ENCODE data around the gene OSCP1. TPM values are rescaled to one million over a fixed set of nuclear protein-coding genes. Genes with fewer than 3 reads are reported as not detected.

Gene OSCP1
- polyA plus RNA-seq, 1 donor (not counting 4 experiments of a cell fraction or from before 2014, with no cell fraction given) = 9.5 TPM

DNA sequence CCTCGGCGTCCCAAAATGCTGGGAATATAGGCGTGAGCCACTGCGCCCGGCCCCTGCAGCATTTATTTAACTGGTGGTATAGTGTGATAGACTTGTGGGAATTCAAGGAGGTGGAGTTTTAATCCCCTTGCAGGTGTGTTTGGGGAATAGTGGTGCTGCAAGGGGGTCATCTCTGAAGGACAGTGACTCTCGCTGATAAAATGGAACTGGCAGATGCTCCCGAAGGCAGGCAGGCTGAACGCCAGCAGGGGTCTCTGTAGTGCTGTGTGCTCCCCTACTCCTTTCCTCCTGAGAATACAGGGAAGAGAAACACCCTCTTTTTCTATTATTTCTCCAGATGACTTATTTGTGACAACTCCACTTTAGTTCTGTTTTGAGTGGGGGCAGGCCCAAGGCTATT is 4.0 kb downstream of the OSCP1 start:
- H3K9me3 ChIP-seq (ENCODE audit: control insufficient read depth, low read depth, low read length) = no peaks in the 10 kb centered on the region
- dilution Hi-C loops (cut with MboI; ENCODE audit: extremely low pct_ligation_motif_present, low sequenced_read_pairs) = no loop called here
- H3K79me2 ChIP-seq (ENCODE audit: control insufficient read depth, insufficient read depth, low read length) = no peaks in the 10 kb centered on the region
- FAIRE-seq = no peak
- H3K36me3 ChIP-seq (ENCODE audit: control insufficient read depth in 2 of 2, extremely low read depth in 1 of 2, insufficient read depth in 2 of 2, low read length in 2 of 2) = no peaks in the 10 kb centered on the region
- no peak overlapping the region for H2AFZ ChIP-seq (ENCODE audit: control insufficient read depth, low read length)
- H3K27ac ChIP-seq (ENCODE audit: control insufficient read depth, insufficient read depth, low read length) = no peak overlapping the region
- H3K27me3 ChIP-seq (ENCODE audit: control insufficient read depth, extremely low read depth, insufficient read depth, low read length) = no peaks in the 10 kb centered on the region
- H3K9me1 ChIP-seq (ENCODE audit: control insufficient read depth, extremely low read depth, insufficient read depth, low read length) = no peaks in the 10 kb centered on the region
- no peak overlapping the region for H3K4me2 ChIP-seq (ENCODE audit: control insufficient read depth, extremely low read depth, insufficient read depth, low read depth, low read length)
- no peak overlapping the region for H3K9ac ChIP-seq (ENCODE audit: control insufficient read depth, extremely low read depth, insufficient read depth, low read length)
- DNase-seq (ENCODE audit: low read depth, low spot score) = no peak
- TF ChIP-seq EZH2 (IDR thresholded peaks at IDR 0.05; ENCODE audit: low read length) = no peak
- TF ChIP-seq, protein P1, sequence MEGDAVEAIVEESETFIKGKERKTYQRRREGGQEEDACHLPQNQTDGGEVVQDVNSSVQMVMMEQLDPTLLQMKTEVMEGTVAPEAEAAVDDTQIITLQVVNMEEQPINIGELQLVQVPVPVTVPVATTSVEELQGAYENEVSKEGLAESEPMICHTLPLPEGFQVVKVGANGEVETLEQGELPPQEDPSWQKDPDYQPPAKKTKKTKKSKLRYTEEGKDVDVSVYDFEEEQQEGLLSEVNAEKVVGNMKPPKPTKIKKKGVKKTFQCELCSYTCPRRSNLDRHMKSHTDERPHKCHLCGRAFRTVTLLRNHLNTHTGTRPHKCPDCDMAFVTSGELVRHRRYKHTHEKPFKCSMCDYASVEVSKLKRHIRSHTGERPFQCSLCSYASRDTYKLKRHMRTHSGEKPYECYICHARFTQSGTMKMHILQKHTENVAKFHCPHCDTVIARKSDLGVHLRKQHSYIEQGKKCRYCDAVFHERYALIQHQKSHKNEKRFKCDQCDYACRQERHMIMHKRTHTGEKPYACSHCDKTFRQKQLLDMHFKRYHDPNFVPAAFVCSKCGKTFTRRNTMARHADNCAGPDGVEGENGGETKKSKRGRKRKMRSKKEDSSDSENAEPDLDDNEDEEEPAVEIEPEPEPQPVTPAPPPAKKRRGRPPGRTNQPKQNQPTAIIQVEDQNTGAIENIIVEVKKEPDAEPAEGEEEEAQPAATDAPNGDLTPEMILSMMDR (optimal IDR thresholded peaks at IDR 0.05 in 1 of 3, IDR thresholded peaks at IDR 0.05 in 1 of 3, conservative IDR thresholded peaks at IDR 0.05 in 1 of 3; ENCODE audit: extremely low read depth in 1 of 3, insufficient read depth in 2 of 3, low read length in 3 of 3) = peak in 2 of 3 experiments; percentile 4 to 29
- H3K4me3 ChIP-seq (ENCODE audit: control insufficient read depth in 2 of 3, extremely low read depth in 1 of 3, insufficient read depth in 2 of 3, low read depth in 1 of 3, low read length in 3 of 3) = no peak overlapping the region
- no peaks in the 10 kb centered on the region for H4K20me1 ChIP-seq (ENCODE audit: control insufficient read depth, extremely low read depth, insufficient read depth, low read length)
- H3K4me1 ChIP-seq (ENCODE audit: control insufficient read depth, extremely low read depth, insufficient read depth, low read length) = peaks cover 18% of the 10 kb centered on the region

DNA sequence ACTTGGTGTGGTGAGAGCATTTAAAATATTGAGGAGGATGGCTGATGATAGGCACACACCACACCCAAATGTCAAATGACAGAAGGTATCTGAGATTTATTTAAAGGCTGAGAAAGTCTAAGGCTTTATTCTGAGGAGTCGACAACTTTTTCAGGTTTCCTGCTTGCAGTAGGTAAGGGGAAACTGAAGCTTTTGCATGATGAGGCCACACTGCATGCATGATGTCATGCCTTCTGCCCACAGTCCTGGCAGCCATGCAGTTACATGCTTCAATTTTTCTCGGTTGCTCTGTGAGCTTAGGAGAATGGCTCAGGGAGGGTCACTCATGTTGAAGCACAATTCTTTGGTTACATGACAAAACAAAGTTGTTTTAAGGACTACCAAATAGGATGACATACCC is 7.0 kb downstream of the OSCP1 start:
- Histone ChIP-seq H3K27ac (ENCODE audit: control insufficient read depth, insufficient read depth, low read length) (no peak overlapping the region), H3K79me2 (ENCODE audit: control insufficient read depth, insufficient read depth, low read length) (no peaks in the 10 kb centered on the region), H3K4me2 (ENCODE audit: control insufficient read depth, extremely low read depth, insufficient read depth, low read depth, low read length) (no peak overlapping the region), H3K4me1 (ENCODE audit: control insufficient read depth, extremely low read depth, insufficient read depth, low read length) (peaks cover under 1% of the 10 kb centered on the region), H3K9ac (ENCODE audit: control insufficient read depth, extremely low read depth, insufficient read depth, low read length) (no peak overlapping the region), H3K9me1 (ENCODE audit: control insufficient read depth, extremely low read depth, insufficient read depth, low read length) (no peaks in the 10 kb centered on the region), H2AFZ (ENCODE audit: control insufficient read depth, low read length) (no peak overlapping the region), H3K4me3 (ENCODE audit: control insufficient read depth in 2 of 3, extremely low read depth in 1 of 3, insufficient read depth in 2 of 3, low read depth in 1 of 3, low read length in 3 of 3) (no peak overlapping the region), H3K27me3 (ENCODE audit: control insufficient read depth, extremely low read depth, insufficient read depth, low read length) (no peaks in the 10 kb centered on the region), H4K20me1 (ENCODE audit: control insufficient read depth, extremely low read depth, insufficient read depth, low read length) (no peaks in the 10 kb centered on the region), H3K9me3 (ENCODE audit: control insufficient read depth, low read depth, low read length) (no peaks in the 10 kb centered on the region), H3K36me3 (ENCODE audit: control insufficient read depth in 2 of 2, extremely low read depth in 1 of 2, insufficient read depth in 2 of 2, low read length in 2 of 2) (no peaks in the 10 kb centered on the region)
- dilution Hi-C loops (cut with MboI; ENCODE audit: extremely low pct_ligation_motif_present, low sequenced_read_pairs) = no loop called here
- no peak for FAIRE-seq
- DNase-seq (ENCODE audit: low read depth, low spot score) = no peak
- no peak for TF ChIP-seq EZH2 (IDR thresholded peaks at IDR 0.05; ENCODE audit: low read length)
- TF ChIP-seq, protein P1 (optimal IDR thresholded peaks at IDR 0.05 in 1 of 3, IDR thresholded peaks at IDR 0.05 in 1 of 3, conservative IDR thresholded peaks at IDR 0.05 in 1 of 3; ENCODE audit: extremely low read depth in 1 of 3, insufficient read depth in 2 of 3, low read length in 3 of 3) = no peak
